HG03439 (cell line): Measurements from ENCODE around the gene SAMD8.
"Not testable (repeated sequence)": the region's sequence is repeated elsewhere in the genome, so short reads cannot be mapped to it uniquely, and the experiment has no call there.

ENCODE experiments used
- ATAC-seq: cut with Tn5 transposase; IDR thresholded peaks from one replicate; pipeline ENCODE4 v1.9.1; 2021; ENCODE audit warnings: mild to moderate bottlenecking, moderate library complexity; ENCODE audit not compliant: unreplicated experiment

Gene SAMD8

GRCh38 chr10:75137533-75138438 lies 26.3 kb downstream of the SAMD8 start:
- no peak for ATAC-seq

DNA sequence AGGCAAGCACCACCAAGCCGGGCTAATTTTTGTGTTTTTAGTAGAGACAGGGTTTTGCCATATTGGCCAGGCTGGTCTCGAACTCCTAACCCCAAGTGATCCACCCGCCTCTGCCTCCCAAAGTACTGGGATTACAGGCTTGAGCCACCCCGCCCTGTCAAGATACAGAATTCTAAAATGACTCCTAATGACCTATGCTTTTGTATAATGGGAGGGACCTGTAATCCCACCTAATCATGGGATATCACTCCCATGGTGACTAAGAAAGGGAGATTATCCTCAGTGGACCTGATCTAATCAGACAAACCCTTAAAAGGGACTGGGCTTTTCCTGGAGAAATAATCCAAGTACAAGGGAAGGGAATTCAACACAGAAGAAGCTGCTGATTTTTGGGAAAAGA lies 28.8 kb downstream of the SAMD8 start:
- no peak for ATAC-seq

DNA sequence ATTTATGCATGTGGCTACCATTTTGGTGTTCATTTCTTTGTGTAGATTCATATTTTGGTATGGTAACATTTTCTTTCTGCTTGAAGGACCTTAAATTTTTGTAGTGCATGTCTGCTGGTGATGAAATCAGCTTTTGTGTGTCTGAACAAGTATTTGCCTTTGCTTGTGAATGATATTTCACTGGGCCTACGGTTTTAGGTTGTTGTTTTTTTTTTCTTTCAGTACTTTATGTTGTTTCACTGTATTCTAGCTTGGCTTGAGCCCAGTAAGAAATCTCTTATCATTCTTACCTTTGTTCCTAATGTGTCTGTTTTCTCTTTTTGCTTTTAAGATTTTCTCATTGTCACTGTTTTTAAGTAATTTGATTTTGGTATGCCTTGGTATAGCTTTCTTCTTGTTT lies 31.9 kb downstream of the SAMD8 start:
- ATAC-seq: no peak

- no peak for ATAC-seq
These were observed 34.1 kb downstream of the SAMD8 start for GRCh38 chr10:75145590-75145989.

- ATAC-seq: no peak
These were observed 35.3 kb downstream of the SAMD8 start for GRCh38 chr10:75146780-75147179.

GRCh38 chr10:75150656-75151055 lies 39.2 kb downstream of the SAMD8 start:
- ATAC-seq: no peak

DNA sequence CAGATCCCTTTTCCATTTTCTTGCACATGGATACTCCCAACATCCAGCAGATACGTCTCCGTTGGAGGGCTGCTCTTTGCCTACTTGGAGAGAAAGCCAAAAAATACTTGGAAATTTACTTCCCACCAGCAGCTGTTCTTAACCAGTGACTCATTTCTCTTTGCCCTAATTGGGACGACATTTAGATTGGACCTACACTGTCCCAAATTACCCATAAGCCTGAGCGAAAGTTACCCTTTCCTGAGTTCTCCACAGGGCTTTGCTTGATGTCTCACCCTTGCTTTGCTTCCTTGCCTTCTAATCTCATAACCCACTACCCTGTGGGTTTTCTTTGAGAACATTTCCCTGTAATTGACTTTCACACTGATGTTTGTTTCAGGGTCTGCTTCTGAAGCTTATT lies 48.1 kb downstream of the SAMD8 start:
- no peak for ATAC-seq

- peak; percentile 82 for ATAC-seq
These were observed 54.5 kb downstream of the SAMD8 start for GRCh38 chr10:75165684-75166622.

DNA sequence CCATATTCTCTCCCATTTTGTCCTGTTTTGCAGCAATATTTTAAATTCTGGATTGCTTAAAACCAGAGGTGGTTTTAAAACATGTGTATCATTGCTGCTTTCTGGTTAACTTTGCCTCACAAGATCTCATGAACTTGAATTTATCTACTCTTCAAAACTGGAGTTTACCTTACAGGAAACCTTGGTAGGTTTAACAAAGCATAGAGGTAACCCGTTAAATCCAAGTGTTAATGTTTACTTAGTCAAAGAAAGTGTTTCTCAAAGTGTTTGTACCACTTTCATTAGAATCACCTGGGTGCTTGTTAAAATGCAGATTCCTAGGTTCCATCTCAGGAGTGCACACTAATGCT lies 55.1 kb downstream of the SAMD8 start:
- ATAC-seq: no peak

DNA sequence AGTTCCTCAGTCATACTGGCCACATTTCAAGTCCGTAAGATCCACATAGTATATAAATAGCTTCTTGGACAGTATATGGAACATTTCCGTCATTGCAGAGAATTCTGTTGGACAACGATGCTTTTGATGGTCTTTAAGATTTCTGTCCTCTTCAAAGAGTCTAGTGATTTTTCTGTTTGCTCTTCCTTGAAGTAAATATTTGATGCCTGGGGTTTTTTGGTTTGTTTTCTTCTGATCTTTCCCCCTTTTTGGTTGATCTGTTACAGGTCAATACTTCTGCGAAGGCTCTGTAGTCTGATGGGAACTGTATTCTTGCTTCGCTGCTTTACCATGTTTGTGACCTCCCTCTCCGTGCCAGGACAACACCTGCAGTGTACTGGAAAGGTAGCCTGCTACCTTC lies 56.8 kb downstream of the SAMD8 start:
- no peak for ATAC-seq

GRCh38 chr10:75170215-75170614 lies 58.8 kb downstream of the SAMD8 start:
- ATAC-seq: no peak

- ATAC-seq: no peak
These were observed 63.6 kb downstream of the SAMD8 start for GRCh38 chr10:75175046-75175445.

DNA sequence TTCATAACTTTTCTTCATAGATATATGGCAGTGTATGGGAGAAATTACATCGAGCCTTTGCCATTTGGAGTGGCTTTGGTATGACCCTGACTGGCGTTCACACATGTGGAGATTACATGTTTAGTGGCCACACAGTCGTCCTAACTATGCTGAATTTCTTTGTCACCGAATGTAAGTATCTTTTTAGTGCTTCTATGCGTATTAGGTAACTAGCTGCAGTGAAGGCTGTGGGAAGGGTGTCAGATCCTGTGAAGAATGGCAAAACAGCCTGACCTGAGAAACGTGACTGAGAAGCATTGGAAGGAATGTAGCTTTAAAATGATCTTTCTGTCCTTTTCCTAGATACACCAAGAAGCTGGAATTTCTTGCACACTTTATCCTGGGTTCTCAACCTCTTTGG lies 64.6 kb downstream of the SAMD8 start:
- ATAC-seq: no peak

GRCh38 chr10:75176736-75177135 lies 65.3 kb downstream of the SAMD8 start:
- no peak for ATAC-seq

- ATAC-seq: no peak
These were observed 68.3 kb downstream of the SAMD8 start for GRCh38 chr10:75179657-75180177.

DNA sequence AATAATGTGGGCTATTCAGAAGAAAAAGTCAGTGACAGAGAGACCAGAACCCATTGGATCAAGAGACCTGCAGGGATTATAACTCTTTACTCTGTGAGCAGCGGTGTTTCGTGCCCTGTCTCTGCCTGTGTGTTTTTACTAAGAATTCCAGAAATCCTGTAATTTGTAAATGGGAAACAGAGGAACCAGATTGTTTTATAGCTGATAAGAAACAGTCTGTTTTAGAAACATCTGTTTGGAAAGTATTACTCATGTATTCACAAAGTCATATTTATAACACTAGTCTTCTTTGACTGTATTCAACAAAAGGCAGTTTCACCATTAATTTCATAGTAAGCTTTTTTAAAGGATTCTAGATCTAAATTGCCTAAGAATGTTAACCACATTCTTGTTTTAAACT lies 69.1 kb downstream of the SAMD8 start:
- ATAC-seq: no peak

- ATAC-seq: no peak
These were observed 69.6 kb downstream of the SAMD8 start for GRCh38 chr10:75181073-75181472.

DNA sequence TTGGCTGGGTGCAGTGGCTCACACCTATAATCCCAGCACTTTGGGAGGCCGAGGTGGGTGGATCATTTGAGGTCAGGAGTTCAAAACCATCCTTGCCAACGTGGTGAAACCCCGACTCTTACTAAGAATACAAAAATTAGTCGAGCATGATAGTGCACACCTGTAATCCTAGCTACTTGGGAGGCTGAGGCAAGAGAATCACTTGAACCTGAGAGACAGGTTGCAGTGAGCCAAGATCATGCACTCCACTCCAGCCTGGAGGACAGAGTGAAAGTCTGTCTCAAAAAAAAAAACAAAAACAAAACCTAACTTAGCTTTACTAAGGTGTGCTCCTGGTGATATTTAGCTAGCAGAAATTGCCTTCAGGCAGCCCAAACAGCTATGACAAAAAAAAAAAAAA lies 74.9 kb downstream of the SAMD8 start:
- no peak for ATAC-seq

GRCh38 chr10:75187961-75188426 lies 76.5 kb downstream of the SAMD8 start:
- ATAC-seq: no peak

GRCh38 chr10:75188522-75188921 lies 77.1 kb downstream of the SAMD8 start:
- ATAC-seq: not testable (repeated sequence)

- ATAC-seq: no peak
These were observed 78.0 kb downstream of the SAMD8 start for GRCh38 chr10:75189266-75190096.
